Measurements from ENCODE around the gene DENND5B. TPM values are rescaled to one million over a fixed set of nuclear protein-coding genes. Genes with fewer than 3 reads are reported as not detected.

DENND5B gene
- total and polyA plus RNA-seq, 2 donors: 2.3 to 2.9 TPM

DNA sequence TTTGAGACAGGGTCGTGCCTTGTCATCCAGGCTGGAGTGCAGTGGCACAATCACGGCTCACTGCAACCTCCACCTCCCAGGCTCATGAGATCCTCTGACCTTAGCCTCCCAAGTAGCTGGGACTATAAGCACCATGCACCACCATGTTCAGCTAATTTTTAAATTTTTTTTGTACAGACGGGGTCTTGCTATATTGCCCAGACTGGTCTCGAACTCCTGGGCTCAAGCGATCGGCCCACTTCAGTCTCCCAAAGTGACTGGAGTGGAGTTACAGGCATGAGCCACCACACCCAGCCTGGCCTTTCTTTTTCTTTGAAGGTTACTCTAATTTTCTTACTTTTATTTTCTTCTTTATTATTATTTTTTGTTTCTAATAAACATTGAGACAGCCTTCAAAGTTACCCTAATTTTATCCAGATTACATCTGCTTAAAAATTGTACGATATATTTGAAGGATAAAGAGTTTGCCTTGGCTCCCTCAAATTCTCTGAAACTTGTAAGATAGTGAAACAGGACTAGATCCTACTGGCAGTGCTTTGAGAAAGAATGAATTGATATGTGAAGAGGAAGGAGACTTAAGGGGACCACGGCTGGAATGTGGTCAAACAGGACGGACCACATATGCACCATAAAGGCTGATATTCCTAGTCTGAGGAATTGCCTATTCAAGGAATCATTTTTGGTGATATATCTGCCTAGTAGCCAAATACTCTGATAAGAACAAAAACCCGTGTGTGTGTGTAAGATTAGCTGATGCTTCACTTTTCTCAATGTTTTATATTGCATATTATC is 250.9 kb downstream of the DENND5B start:
- DNase-seq (ENCODE audit: low read depth in 6 of 9, low spot score in 9 of 9): no peak
- H3K4me3 ChIP-seq (ENCODE audit: low read length in 2 of 2): no peak overlapping the region
- 96% methylated on average over 10 of the region's 10 CpGs for WGBS
- H3K36me3 ChIP-seq (ENCODE audit: control insufficient read depth in 2 of 2, insufficient read depth in 2 of 2, low read length in 1 of 2): no peaks in the 10 kb centered on the region
- H3K27ac ChIP-seq (ENCODE audit: low read depth in 1 of 2, low read length in 1 of 2): no peak overlapping the region
- no peaks in the 10 kb centered on the region for H3K27me3 ChIP-seq (ENCODE audit: control insufficient read depth in 2 of 2, insufficient read depth in 1 of 2, low read length in 1 of 2)
- H3K9me3 ChIP-seq (ENCODE audit: control insufficient read depth in 2 of 2, insufficient read depth in 1 of 2, low read length in 1 of 2): no peaks in the 10 kb centered on the region
- H3K4me1 ChIP-seq (ENCODE audit: control insufficient read depth in 2 of 2, insufficient read depth in 2 of 2, low read length in 2 of 2): no peaks in the 10 kb centered on the region

GRCh38 chr12:31337952-31338351 is 253.0 kb downstream of the DENND5B start:
- Histone ChIP-seq H3K27me3 (ENCODE audit: control insufficient read depth in 2 of 2, insufficient read depth in 1 of 2, low read length in 1 of 2) (no peaks in the 10 kb centered on the region), H3K4me1 (ENCODE audit: control insufficient read depth in 2 of 2, insufficient read depth in 2 of 2, low read length in 2 of 2) (no peaks in the 10 kb centered on the region), H3K27ac (ENCODE audit: low read depth in 1 of 2, low read length in 1 of 2) (no peak overlapping the region), H3K36me3 (ENCODE audit: control insufficient read depth in 2 of 2, insufficient read depth in 2 of 2, low read length in 1 of 2) (no peaks in the 10 kb centered on the region), H3K9me3 (ENCODE audit: control insufficient read depth in 2 of 2, insufficient read depth in 1 of 2, low read length in 1 of 2) (no peaks in the 10 kb centered on the region), H3K4me3 (ENCODE audit: low read length in 2 of 2) (no peak overlapping the region)
- 61% methylated on average over 4 of the region's 4 CpGs for WGBS
- no peak for DNase-seq (ENCODE audit: low read depth in 6 of 9, low spot score in 9 of 9)

Other genes starting within 250 kb of the DENND5B start
- gene ETFBKMT, start 68.6 kb upstream of the DENND5B start, total RNA-seq: 0.94 TPM
- gene ETFBKMT, start 68.6 kb upstream of the DENND5B start, polyA plus RNA-seq: 1.5 TPM
- 23.5 TPM for gene AMN1, start 137.9 kb upstream of the DENND5B start, total RNA-seq
- 24.4 TPM for gene AMN1, start 137.9 kb upstream of the DENND5B start, polyA plus RNA-seq